ENCODE data around the gene RNF112.
A peak's percentile ranks its signal among the peaks of the same experiment; 100 is the strongest.

The RNF112 gene

DNA sequence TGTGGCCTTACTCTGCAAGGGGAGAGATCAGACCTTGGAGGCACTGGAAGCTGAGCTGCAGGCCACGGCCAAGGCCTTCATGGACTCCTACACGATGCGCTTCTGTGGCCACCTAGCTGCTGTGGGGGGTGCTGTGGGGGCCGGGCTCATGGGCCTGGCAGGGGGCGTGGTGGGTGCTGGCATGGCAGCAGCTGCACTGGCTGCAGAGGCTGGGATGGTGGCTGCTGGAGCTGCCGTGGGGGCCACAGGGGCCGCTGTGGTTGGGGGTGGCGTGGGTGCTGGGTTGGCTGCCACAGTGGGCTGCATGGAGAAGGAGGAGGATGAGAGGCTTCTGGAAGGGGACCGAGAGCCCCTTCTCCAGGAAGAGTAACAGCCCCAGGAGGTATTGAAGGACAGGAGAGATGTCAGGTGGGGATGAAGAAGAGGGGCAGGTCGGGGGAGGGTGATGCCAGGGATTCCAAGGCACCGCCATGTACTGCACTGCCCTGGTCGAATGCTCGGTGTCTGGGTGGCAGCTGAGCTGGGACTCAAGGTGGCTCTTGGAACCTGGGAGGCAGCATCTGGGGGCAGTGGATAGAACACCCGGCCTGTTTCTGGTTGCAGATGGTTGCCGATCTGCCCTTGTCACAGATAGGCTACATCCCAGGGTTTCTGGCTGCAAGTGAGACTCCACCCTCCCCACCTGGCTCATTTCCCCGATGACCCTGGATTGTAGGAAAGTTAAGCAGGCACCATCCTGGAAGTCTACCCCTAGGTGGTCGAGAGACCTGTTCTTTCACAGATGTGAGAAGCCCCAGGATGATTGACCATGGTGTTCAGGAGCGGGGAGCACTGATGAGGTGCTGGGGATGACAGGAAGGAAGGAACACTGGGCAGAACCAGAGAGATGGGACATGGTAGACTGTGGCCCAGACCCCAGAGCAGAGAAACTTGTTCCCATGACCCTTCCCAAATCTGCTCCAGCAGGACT, 5.1 kb downstream of the RNF112 start:
- H3K36me3 ChIP-seq (replicated peaks in 1 of 2; ENCODE audit: control insufficient read depth in 2 of 2, insufficient read depth in 2 of 2, low read length in 2 of 2): no peaks in the 10 kb centered on the region
- H2AFZ ChIP-seq (ENCODE audit: low read length): no peak overlapping the region
- DNase-seq (ENCODE audit: low spot score): no peak
- WGBS, 2 donors (ENCODE audit: extremely low coverage in 2 of 2, insufficient read length in 2 of 2, insufficient replicate concordance in 1 of 2): no CpG with 5 or more reads among the region's 18 CpGs
- no peak overlapping the region for H2BK5ac ChIP-seq (ENCODE audit: low read length)
- no peak overlapping the region for H2BK15ac ChIP-seq (ENCODE audit: low read length)
- no peak overlapping the region for H3K4me2 ChIP-seq (ENCODE audit: insufficient read depth, low read length, poor library complexity, severe bottlenecking)
- H2BK120ac ChIP-seq (ENCODE audit: low read depth, low read length): no peak overlapping the region
- peaks cover 0 to 40% (median 0%) of the 10 kb centered on the region in 3 experiments for H3K27me3 ChIP-seq (ENCODE audit: control insufficient read depth in 3 of 3, insufficient read depth in 3 of 3, low read depth in 1 of 3, low read length in 3 of 3)
- peak overlapping the region; percentile 93 for H4K8ac ChIP-seq (ENCODE audit: low read depth, low read length)
- no peak overlapping the region for H2BK12ac ChIP-seq (ENCODE audit: low read length)
- peak overlapping the region; percentile 46 for H3K18ac ChIP-seq (ENCODE audit: low read length)
- no peak overlapping the region for H3K23ac ChIP-seq (ENCODE audit: low read depth, low read length, poor library complexity)
- H4K91ac ChIP-seq (ENCODE audit: low read depth, low read length, poor library complexity): no peak overlapping the region
- peak overlapping the region; percentile 24 for H2AK5ac ChIP-seq (ENCODE audit: low read depth, low read length)
- H3K4me1 ChIP-seq (ENCODE audit: control insufficient read depth in 2 of 2, insufficient read depth in 1 of 2, low read depth in 1 of 2, low read length in 2 of 2): peaks cover 0 to 5% of the 10 kb centered on the region in 2 donors
- peak overlapping the region; percentile 31 for H3K14ac ChIP-seq (ENCODE audit: low read length)
- no peak overlapping the region for H3K4ac ChIP-seq (ENCODE audit: low read length)
- peak overlapping the region; percentile 33 for H3K9ac ChIP-seq (ENCODE audit: low read depth, low read length, poor library complexity)
- H3K27ac ChIP-seq (replicated peaks; ENCODE audit: low read length): no peak overlapping the region
- no peaks in the 10 kb centered on the region for H3K9me3 ChIP-seq (replicated peaks in 1 of 2; ENCODE audit: control insufficient read depth in 2 of 2, insufficient read depth in 1 of 2, low read depth in 1 of 2, low read length in 2 of 2)
- no peaks in the 10 kb centered on the region for H3K79me1 ChIP-seq (ENCODE audit: low read depth, low read length)
- no peak overlapping the region for H3K4me3 ChIP-seq (ENCODE audit: low read length in 2 of 2)

- H2BK5ac ChIP-seq (ENCODE audit: low read length): no peak overlapping the region
- no peak overlapping the region for H3K4me3 ChIP-seq (ENCODE audit: low read length in 2 of 2)
- H3K27me3 ChIP-seq (ENCODE audit: control insufficient read depth in 3 of 3, insufficient read depth in 3 of 3, low read depth in 1 of 3, low read length in 3 of 3): peaks cover 0 to 39% (median 0%) of the 10 kb centered on the region in 3 experiments
- no peak overlapping the region for H2AK5ac ChIP-seq (ENCODE audit: low read depth, low read length)
- no peaks in the 10 kb centered on the region for H3K4me1 ChIP-seq (ENCODE audit: control insufficient read depth in 2 of 2, insufficient read depth in 1 of 2, low read depth in 1 of 2, low read length in 2 of 2)
- no peak overlapping the region for H2AFZ ChIP-seq (ENCODE audit: low read length)
- H3K9me3 ChIP-seq (replicated peaks in 1 of 2; ENCODE audit: control insufficient read depth in 2 of 2, insufficient read depth in 1 of 2, low read depth in 1 of 2, low read length in 2 of 2): no peaks in the 10 kb centered on the region
- H2BK120ac ChIP-seq (ENCODE audit: low read depth, low read length): no peak overlapping the region
- H2BK12ac ChIP-seq (ENCODE audit: low read length): no peak overlapping the region
- H3K9ac ChIP-seq (ENCODE audit: low read depth, low read length, poor library complexity): no peak overlapping the region
- no peak overlapping the region for H4K91ac ChIP-seq (ENCODE audit: low read depth, low read length, poor library complexity)
- no peak overlapping the region for H3K18ac ChIP-seq (ENCODE audit: low read length)
- no peak overlapping the region for H3K4me2 ChIP-seq (ENCODE audit: insufficient read depth, low read length, poor library complexity, severe bottlenecking)
- no peaks in the 10 kb centered on the region for H3K36me3 ChIP-seq (replicated peaks in 1 of 2; ENCODE audit: control insufficient read depth in 2 of 2, insufficient read depth in 2 of 2, low read length in 2 of 2)
- no peak overlapping the region for H4K8ac ChIP-seq (ENCODE audit: low read depth, low read length)
- DNase-seq (ENCODE audit: low spot score): no peak
- H2BK15ac ChIP-seq (ENCODE audit: low read length): no peak overlapping the region
- no peaks in the 10 kb centered on the region for H3K79me1 ChIP-seq (ENCODE audit: low read depth, low read length)
- no peak overlapping the region for H3K23ac ChIP-seq (ENCODE audit: low read depth, low read length, poor library complexity)
- no peak overlapping the region for H3K14ac ChIP-seq (ENCODE audit: low read length)
- H3K4ac ChIP-seq (ENCODE audit: low read length): no peak overlapping the region
- no peak overlapping the region for H3K27ac ChIP-seq (replicated peaks; ENCODE audit: low read length)
- no CpG with 5 or more reads among the region's 3 CpGs for WGBS, 2 donors (ENCODE audit: extremely low coverage in 2 of 2, insufficient read length in 2 of 2, insufficient replicate concordance in 1 of 2)
These were observed 6.6 kb downstream of the RNF112 start for GRCh38 chr17:19417611-19418010.

GRCh38 chr17:19418251-19418992, 7.4 kb downstream of the RNF112 start:
- no peaks in the 10 kb centered on the region for H3K4me1 ChIP-seq (ENCODE audit: control insufficient read depth in 2 of 2, insufficient read depth in 1 of 2, low read depth in 1 of 2, low read length in 2 of 2)
- H3K14ac ChIP-seq (ENCODE audit: low read length): no peak overlapping the region
- H3K4me2 ChIP-seq (ENCODE audit: insufficient read depth, low read length, poor library complexity, severe bottlenecking): no peak overlapping the region
- no peak overlapping the region for H2BK15ac ChIP-seq (ENCODE audit: low read length)
- no peak overlapping the region for H3K27ac ChIP-seq (replicated peaks; ENCODE audit: low read length)
- no peak overlapping the region for H2BK12ac ChIP-seq (ENCODE audit: low read length)
- no peak overlapping the region for H3K4me3 ChIP-seq (ENCODE audit: low read length in 2 of 2)
- no peaks in the 10 kb centered on the region for H3K36me3 ChIP-seq (replicated peaks in 1 of 2; ENCODE audit: control insufficient read depth in 2 of 2, insufficient read depth in 2 of 2, low read length in 2 of 2)
- H4K91ac ChIP-seq (ENCODE audit: low read depth, low read length, poor library complexity): no peak overlapping the region
- no peaks in the 10 kb centered on the region for H3K79me1 ChIP-seq (ENCODE audit: low read depth, low read length)
- H2BK120ac ChIP-seq (ENCODE audit: low read depth, low read length): no peak overlapping the region
- no CpG with 5 or more reads among the region's 7 CpGs for WGBS, 2 donors (ENCODE audit: extremely low coverage in 2 of 2, insufficient read length in 2 of 2, insufficient replicate concordance in 1 of 2)
- no peak overlapping the region for H3K18ac ChIP-seq (ENCODE audit: low read length)
- no peak overlapping the region for H2AK5ac ChIP-seq (ENCODE audit: low read depth, low read length)
- no peaks in the 10 kb centered on the region for H3K9me3 ChIP-seq (replicated peaks in 1 of 2; ENCODE audit: control insufficient read depth in 2 of 2, insufficient read depth in 1 of 2, low read depth in 1 of 2, low read length in 2 of 2)
- H4K8ac ChIP-seq (ENCODE audit: low read depth, low read length): no peak overlapping the region
- no peak overlapping the region for H3K4ac ChIP-seq (ENCODE audit: low read length)
- H2AFZ ChIP-seq (ENCODE audit: low read length): no peak overlapping the region
- peaks cover 0 to 38% (median 0%) of the 10 kb centered on the region in 3 experiments for H3K27me3 ChIP-seq (ENCODE audit: control insufficient read depth in 3 of 3, insufficient read depth in 3 of 3, low read depth in 1 of 3, low read length in 3 of 3)
- no peak overlapping the region for H3K9ac ChIP-seq (ENCODE audit: low read depth, low read length, poor library complexity)
- no peak overlapping the region for H3K23ac ChIP-seq (ENCODE audit: low read depth, low read length, poor library complexity)
- H2BK5ac ChIP-seq (ENCODE audit: low read length): no peak overlapping the region
- DNase-seq (ENCODE audit: low spot score): no peak

DNA sequence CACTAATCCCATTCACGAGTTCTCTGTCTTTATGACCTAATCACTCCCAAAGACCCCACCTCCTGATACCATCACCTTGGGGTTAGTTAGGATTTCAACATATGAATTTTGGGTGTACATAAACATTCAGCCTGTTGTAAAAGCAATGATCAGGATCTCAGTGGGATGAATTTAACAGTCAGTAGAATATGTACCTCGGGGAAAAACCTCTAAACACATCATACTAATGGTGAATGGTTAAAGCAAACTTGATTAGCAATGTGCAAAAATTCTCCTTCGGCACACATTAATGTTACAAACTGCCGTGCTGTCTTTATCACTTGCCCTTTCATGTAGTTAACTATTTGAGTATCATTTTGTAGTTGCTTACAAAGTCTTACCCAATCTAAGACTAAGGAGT, 10.2 kb downstream of the RNF112 start:
- H4K8ac ChIP-seq (ENCODE audit: low read depth, low read length): no peak overlapping the region
- peaks cover 0 to 26% (median 0%) of the 10 kb centered on the region in 3 experiments for H3K27me3 ChIP-seq (ENCODE audit: control insufficient read depth in 3 of 3, insufficient read depth in 3 of 3, low read depth in 1 of 3, low read length in 3 of 3)
- DNase-seq (ENCODE audit: low spot score): no peak
- H3K4me2 ChIP-seq (ENCODE audit: insufficient read depth, low read length, poor library complexity, severe bottlenecking): no peak overlapping the region
- no CpG with 5 or more reads among the region's 4 CpGs for WGBS, 2 donors (ENCODE audit: extremely low coverage in 2 of 2, insufficient read length in 2 of 2, insufficient replicate concordance in 1 of 2)
- no peak overlapping the region for H3K14ac ChIP-seq (ENCODE audit: low read length)
- no peak overlapping the region for H3K9ac ChIP-seq (ENCODE audit: low read depth, low read length, poor library complexity)
- H3K23ac ChIP-seq (ENCODE audit: low read depth, low read length, poor library complexity): no peak overlapping the region
- no peak overlapping the region for H3K18ac ChIP-seq (ENCODE audit: low read length)
- no peak overlapping the region for H3K4ac ChIP-seq (ENCODE audit: low read length)
- H2BK15ac ChIP-seq (ENCODE audit: low read length): no peak overlapping the region
- H2AK5ac ChIP-seq (ENCODE audit: low read depth, low read length): no peak overlapping the region
- H4K91ac ChIP-seq (ENCODE audit: low read depth, low read length, poor library complexity): no peak overlapping the region
- no peak overlapping the region for H2BK120ac ChIP-seq (ENCODE audit: low read depth, low read length)
- no peaks in the 10 kb centered on the region for H3K9me3 ChIP-seq (replicated peaks in 1 of 2; ENCODE audit: control insufficient read depth in 2 of 2, insufficient read depth in 1 of 2, low read depth in 1 of 2, low read length in 2 of 2)
- H2AFZ ChIP-seq (ENCODE audit: low read length): no peak overlapping the region
- H2BK5ac ChIP-seq (ENCODE audit: low read length): no peak overlapping the region
- H3K79me1 ChIP-seq (ENCODE audit: low read depth, low read length): no peaks in the 10 kb centered on the region
- no peak overlapping the region for H3K4me3 ChIP-seq (ENCODE audit: low read length in 2 of 2)
- no peaks in the 10 kb centered on the region for H3K36me3 ChIP-seq (replicated peaks in 1 of 2; ENCODE audit: control insufficient read depth in 2 of 2, insufficient read depth in 2 of 2, low read length in 2 of 2)
- no peak overlapping the region for H2BK12ac ChIP-seq (ENCODE audit: low read length)
- no peak overlapping the region for H3K27ac ChIP-seq (replicated peaks; ENCODE audit: low read length)
- H3K4me1 ChIP-seq (ENCODE audit: control insufficient read depth in 2 of 2, insufficient read depth in 1 of 2, low read depth in 1 of 2, low read length in 2 of 2): no peaks in the 10 kb centered on the region

Data from neuronal stem cell (in vitro differentiated cells).